WTC11 (cell line): ENCODE data around the gene BMP8A.
"Not testable (repeated sequence)": the region's sequence is repeated elsewhere in the genome, so short reads cannot be mapped to it uniquely, and the experiment has no call there.

ENCODE experiments used
- CREB1 ChIP-seq: sonication (generic); formaldehyde crosslinking; IDR thresholded peaks from 2 replicates; pipeline ENCODE4 v1.8.0; 2023; ENCODE audit warnings: mild to moderate bottlenecking, missing genetic modification reagents
- JAZF1 ChIP-seq: fragments of 250-450 bp; sonication (Bioruptor Pico); IDR thresholded peaks from 2 replicates; pipeline ENCODE4 v1.9.0; 2021; ENCODE audit warnings: moderate library complexity, mild to moderate bottlenecking, inconsistent platforms
- NFATC4 ChIP-seq: fragments of 250-450 bp; sonication (Bioruptor Pico); IDR thresholded peaks from 2 replicates; pipeline ENCODE4 v1.9.0; 2021; ENCODE audit warnings: mild to moderate bottlenecking
- NFE2L1 ChIP-seq: sonication (generic); formaldehyde crosslinking; IDR thresholded peaks from 2 replicates; pipeline ENCODE4 v1.8.1; 2023; ENCODE audit warnings: missing genetic modification reagents
- NFYB ChIP-seq: sonication (generic); formaldehyde crosslinking; conservative IDR thresholded peaks from 2 replicates; pipeline ENCODE4 v1.8.0; 2022; ENCODE audit warnings: low read depth, missing genetic modification reagents
- PRDM15 ChIP-seq: sonication (generic); formaldehyde crosslinking; IDR thresholded peaks from 2 replicates; pipeline ENCODE4 v1.8.0; 2022; ENCODE audit warnings: missing genetic modification reagents
- SMAD4 ChIP-seq: sonication (generic); formaldehyde crosslinking; IDR thresholded peaks from 2 replicates; pipeline ENCODE4 v1.8.0; 2022; ENCODE audit warnings: mild to moderate bottlenecking, missing genetic modification reagents
- TF ChIP-seq, protein P1 (sequence below): fragments of 200-600 bp; IDR thresholded peaks from 2 replicates; pipeline ENCODE4 v1.8.0; 2022; ENCODE audit warnings: antibody characterized with exemption
- TF ChIP-seq, protein P2 (sequence below): fragments of 250-450 bp; sonication (Bioruptor Pico); IDR thresholded peaks from 2 replicates; pipeline ENCODE4 v1.9.0; 2021; ENCODE audit warnings: moderate library complexity, mild to moderate bottlenecking, inconsistent platforms, borderline replicate concordance
- TF ChIP-seq, protein P3 (sequence below): sonication (generic); formaldehyde crosslinking; IDR thresholded peaks from 2 replicates; pipeline ENCODE4 v1.8.1; 2023; ENCODE audit warnings: mild to moderate bottlenecking, missing genetic modification reagents, moderate library complexity
- TF ChIP-seq, protein P4 (sequence below): sonication (generic); formaldehyde crosslinking; IDR thresholded peaks from 2 replicates; pipeline ENCODE4 v1.8.1; 2022; ENCODE audit warnings: missing genetic modification reagents, borderline replicate concordance
- TF ChIP-seq, protein P5 (sequence below): sonication (generic); formaldehyde crosslinking; IDR thresholded peaks from 2 replicates; pipeline ENCODE4 v1.8.1; 2022; ENCODE audit warnings: low read depth, mild to moderate bottlenecking, moderate library complexity, missing genetic modification reagents, borderline replicate concordance

- TF ChIP-seq, protein P1, sequence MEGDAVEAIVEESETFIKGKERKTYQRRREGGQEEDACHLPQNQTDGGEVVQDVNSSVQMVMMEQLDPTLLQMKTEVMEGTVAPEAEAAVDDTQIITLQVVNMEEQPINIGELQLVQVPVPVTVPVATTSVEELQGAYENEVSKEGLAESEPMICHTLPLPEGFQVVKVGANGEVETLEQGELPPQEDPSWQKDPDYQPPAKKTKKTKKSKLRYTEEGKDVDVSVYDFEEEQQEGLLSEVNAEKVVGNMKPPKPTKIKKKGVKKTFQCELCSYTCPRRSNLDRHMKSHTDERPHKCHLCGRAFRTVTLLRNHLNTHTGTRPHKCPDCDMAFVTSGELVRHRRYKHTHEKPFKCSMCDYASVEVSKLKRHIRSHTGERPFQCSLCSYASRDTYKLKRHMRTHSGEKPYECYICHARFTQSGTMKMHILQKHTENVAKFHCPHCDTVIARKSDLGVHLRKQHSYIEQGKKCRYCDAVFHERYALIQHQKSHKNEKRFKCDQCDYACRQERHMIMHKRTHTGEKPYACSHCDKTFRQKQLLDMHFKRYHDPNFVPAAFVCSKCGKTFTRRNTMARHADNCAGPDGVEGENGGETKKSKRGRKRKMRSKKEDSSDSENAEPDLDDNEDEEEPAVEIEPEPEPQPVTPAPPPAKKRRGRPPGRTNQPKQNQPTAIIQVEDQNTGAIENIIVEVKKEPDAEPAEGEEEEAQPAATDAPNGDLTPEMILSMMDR: not testable (repeated sequence)
- not testable (repeated sequence) for TF ChIP-seq CREB1; JAZF1 (CRISPR knock-in tag); NFATC4 (CRISPR knock-in tag); SMAD4; NFE2L1 (CRISPR knock-in tag); PRDM15 (CRISPR knock-in tag); NFYB
- TF ChIP-seq, protein P2, sequence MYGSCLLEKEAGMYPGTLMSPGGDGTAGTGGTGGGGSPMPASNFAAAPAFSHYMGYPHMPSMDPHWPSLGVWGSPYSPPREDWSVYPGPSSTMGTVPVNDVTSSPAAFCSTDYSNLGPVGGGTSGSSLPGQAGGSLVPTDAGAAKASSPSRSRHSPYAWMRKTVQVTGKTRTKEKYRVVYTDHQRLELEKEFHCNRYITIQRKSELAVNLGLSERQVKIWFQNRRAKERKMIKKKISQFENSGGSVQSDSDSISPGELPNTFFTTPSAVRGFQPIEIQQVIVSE: not testable (repeated sequence)
- TF ChIP-seq, protein P3, sequence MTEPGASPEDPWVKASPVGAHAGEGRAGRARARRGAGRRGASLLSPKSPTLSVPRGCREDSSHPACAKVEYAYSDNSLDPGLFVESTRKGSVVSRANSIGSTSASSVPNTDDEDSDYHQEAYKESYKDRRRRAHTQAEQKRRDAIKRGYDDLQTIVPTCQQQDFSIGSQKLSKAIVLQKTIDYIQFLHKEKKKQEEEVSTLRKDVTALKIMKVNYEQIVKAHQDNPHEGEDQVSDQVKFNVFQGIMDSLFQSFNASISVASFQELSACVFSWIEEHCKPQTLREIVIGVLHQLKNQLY (CRISPR knock-in tag): not testable (repeated sequence)
- TF ChIP-seq, protein P4, sequence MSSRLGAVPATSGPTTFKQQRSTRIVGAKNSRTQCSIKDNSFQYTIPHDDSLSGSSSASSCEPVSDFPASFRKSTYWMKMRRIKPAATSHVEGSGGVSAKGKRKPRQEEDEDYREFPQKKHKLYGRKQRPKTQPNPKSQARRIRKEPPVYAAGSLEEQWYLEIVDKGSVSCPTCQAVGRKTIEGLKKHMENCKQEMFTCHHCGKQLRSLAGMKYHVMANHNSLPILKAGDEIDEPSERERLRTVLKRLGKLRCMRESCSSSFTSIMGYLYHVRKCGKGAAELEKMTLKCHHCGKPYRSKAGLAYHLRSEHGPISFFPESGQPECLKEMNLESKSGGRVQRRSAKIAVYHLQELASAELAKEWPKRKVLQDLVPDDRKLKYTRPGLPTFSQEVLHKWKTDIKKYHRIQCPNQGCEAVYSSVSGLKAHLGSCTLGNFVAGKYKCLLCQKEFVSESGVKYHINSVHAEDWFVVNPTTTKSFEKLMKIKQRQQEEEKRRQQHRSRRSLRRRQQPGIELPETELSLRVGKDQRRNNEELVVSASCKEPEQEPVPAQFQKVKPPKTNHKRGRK: not testable (repeated sequence)
- TF ChIP-seq, protein P5, sequence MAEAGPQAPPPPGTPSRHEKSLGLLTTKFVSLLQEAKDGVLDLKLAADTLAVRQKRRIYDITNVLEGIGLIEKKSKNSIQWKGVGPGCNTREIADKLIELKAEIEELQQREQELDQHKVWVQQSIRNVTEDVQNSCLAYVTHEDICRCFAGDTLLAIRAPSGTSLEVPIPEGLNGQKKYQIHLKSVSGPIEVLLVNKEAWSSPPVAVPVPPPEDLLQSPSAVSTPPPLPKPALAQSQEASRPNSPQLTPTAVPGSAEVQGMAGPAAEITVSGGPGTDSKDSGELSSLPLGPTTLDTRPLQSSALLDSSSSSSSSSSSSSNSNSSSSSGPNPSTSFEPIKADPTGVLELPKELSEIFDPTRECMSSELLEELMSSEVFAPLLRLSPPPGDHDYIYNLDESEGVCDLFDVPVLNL (CRISPR knock-in tag): not testable (repeated sequence)
These were observed 5.1 kb downstream of the BMP8A start for GRCh38 chr1:39496520-39496919.
